ENCODE data around the gene EEF1A1.

DNA sequence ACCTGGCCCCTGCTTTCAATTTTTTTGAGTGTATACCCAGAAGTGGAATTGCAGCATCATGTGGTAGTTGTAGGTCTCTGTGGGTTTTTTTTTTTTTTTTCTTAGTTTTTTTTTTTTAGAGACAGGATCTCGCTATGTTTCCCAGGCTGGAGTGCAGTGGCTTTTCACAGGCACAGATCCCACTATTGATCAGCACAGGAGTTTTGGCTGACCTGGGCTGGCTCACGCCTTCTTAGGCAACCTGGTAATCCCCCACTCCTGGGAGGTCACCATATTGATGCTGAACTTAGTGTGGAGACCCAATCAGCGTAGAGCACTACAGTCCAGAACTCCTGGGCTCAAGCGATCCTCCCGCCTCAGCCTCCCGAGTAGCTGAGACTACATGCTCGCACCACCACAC, 33.4 kb downstream of the EEF1A1 start:
- TF ChIP-seq CSDC2 (CRISPR knock-in tag; IDR thresholded peaks at IDR 0.05), result no peak
- TF ChIP-seq, protein P1, sequence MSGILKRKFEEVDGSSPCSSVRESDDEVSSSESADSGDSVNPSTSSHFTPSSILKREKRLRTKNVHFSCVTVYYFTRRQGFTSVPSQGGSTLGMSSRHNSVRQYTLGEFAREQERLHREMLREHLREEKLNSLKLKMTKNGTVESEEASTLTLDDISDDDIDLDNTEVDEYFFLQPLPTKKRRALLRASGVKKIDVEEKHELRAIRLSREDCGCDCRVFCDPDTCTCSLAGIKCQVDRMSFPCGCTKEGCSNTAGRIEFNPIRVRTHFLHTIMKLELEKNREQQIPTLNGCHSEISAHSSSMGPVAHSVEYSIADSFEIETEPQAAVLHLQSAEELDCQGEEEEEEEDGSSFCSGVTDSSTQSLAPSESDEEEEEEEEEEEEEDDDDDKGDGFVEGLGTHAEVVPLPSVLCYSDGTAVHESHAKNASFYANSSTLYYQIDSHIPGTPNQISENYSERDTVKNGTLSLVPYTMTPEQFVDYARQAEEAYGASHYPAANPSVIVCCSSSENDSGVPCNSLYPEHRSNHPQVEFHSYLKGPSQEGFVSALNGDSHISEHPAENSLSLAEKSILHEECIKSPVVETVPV (CRISPR knock-in tag; IDR thresholded peaks at IDR 0.05), result no peak
- TF ChIP-seq GLIS3 (CRISPR knock-in tag; IDR thresholded peaks at IDR 0.05), result no peak
- no peak for TF ChIP-seq ZNF70 (CRISPR knock-in tag; IDR thresholded peaks at IDR 0.05)
- no peak for TF ChIP-seq TOX (CRISPR knock-in tag; IDR thresholded peaks at IDR 0.05; ENCODE audit: borderline replicate concordance)
- TF ChIP-seq OSR1 (CRISPR knock-in tag; IDR thresholded peaks at IDR 0.05), result no peak
- no peak for TF ChIP-seq PPARA (CRISPR knock-in tag; IDR thresholded peaks at IDR 0.05; ENCODE audit: borderline replicate concordance)
- TF ChIP-seq ZC3H10 (CRISPR knock-in tag; IDR thresholded peaks at IDR 0.05), result no peak
- no peak for TF ChIP-seq TCF4 (CRISPR knock-in tag; IDR thresholded peaks at IDR 0.05; ENCODE audit: borderline replicate concordance)
